Ishikawa (cell line): ENCODE results near the gene NUDT10.

Source experiments
- CEBPB ChIP-seq: IDR thresholded peaks from 2 replicates; pipeline ENCODE4 v1.6.1; 2012
- EGR1 ChIP-seq: IDR thresholded peaks from 2 replicates; pipeline ENCODE4 v1.6.1; 2012
- EP300 ChIP-seq: IDR thresholded peaks from 2 replicates; pipeline ENCODE4 v1.6.1; 2012; ENCODE audit warnings: borderline replicate concordance
- FOXM1 ChIP-seq: IDR thresholded peaks from 2 replicates; pipeline ENCODE4 v1.6.1; 2012; ENCODE audit warnings: low read depth, borderline replicate concordance
- MAX ChIP-seq: IDR thresholded peaks from 2 replicates; pipeline ENCODE4 v1.6.1; 2012
- NFIC ChIP-seq: IDR thresholded peaks from 2 replicates; pipeline ENCODE4 v1.6.1; 2012
- RAD21 ChIP-seq: IDR thresholded peaks from 2 replicates; pipeline ENCODE4 v1.6.1; 2012; ENCODE audit warnings: low read depth
- TAF1 ChIP-seq: IDR thresholded peaks from 2 replicates; pipeline ENCODE4 v1.6.1; 2012; ENCODE audit warnings: low read depth, mild to moderate bottlenecking
- TEAD4 ChIP-seq: IDR thresholded peaks from 2 replicates; pipeline ENCODE4 v1.6.1; 2012
- USF1 ChIP-seq: IDR thresholded peaks from 2 replicates; pipeline ENCODE4 v1.6.1; 2012
- YY1 ChIP-seq: IDR thresholded peaks from 2 replicates; pipeline ENCODE4 v1.6.1; 2012; ENCODE audit warnings: low read depth
- ZBTB7A ChIP-seq: IDR thresholded peaks from 2 replicates; pipeline ENCODE4 v1.6.1; 2012; ENCODE audit warnings: low read depth

- TF ChIP-seq EP300 (no peak), USF1 (no peak), RAD21 (no peak), MAX (no peak), FOXM1 (no peak), TAF1 (no peak), EGR1 (no peak), YY1 (no peak), NFIC (no peak), ZBTB7A (no peak), TEAD4 (no peak), CEBPB (no peak)
Measured at GRCh38 chrX:51332188-51332942, at the start of gene NUDT10.
